SK-N-DZ (cell line): ENCODE data around the gene FRAS1.
A peak's percentile ranks its signal among the peaks of the same experiment; 100 is the strongest.
"Not testable (repeated sequence)": the region's sequence is repeated elsewhere in the genome, so short reads cannot be mapped to it uniquely, and the experiment has no call there.

Source experiments
- DNase-seq: peaks from one replicate; pipeline ENCODE4 v3.0.0-alpha.2; 2015; ENCODE audit warnings: low spot score

Gene FRAS1

GRCh38 chr4:78213218-78213617 is 156.1 kb downstream of the FRAS1 start:
- DNase-seq, result no peak

- DNase-seq, result peak; percentile 86
Measured at GRCh38 chr4:78214078-78214477, 157.0 kb downstream of the FRAS1 start.

GRCh38 chr4:78217557-78217956 is 160.4 kb downstream of the FRAS1 start:
- no peak for DNase-seq

GRCh38 chr4:78218260-78218659 is 161.1 kb downstream of the FRAS1 start:
- DNase-seq, result no peak

- DNase-seq, result no peak
Measured at GRCh38 chr4:78219825-78220224, 162.7 kb downstream of the FRAS1 start.

GRCh38 chr4:78220283-78220682 is 163.2 kb downstream of the FRAS1 start:
- no peak for DNase-seq

- DNase-seq, result no peak
Measured at GRCh38 chr4:78222575-78223186, 165.6 kb downstream of the FRAS1 start.

- no peak for DNase-seq
Measured at GRCh38 chr4:78225236-78225635, 168.1 kb downstream of the FRAS1 start.

GRCh38 chr4:78226279-78226678 is 169.2 kb downstream of the FRAS1 start:
- no peak for DNase-seq

- DNase-seq, result no peak
Measured at GRCh38 chr4:78227411-78228057, 170.4 kb downstream of the FRAS1 start.

GRCh38 chr4:78235800-78236199 is 178.7 kb downstream of the FRAS1 start:
- no peak for DNase-seq

- DNase-seq, result no peak
Measured at GRCh38 chr4:78237360-78237759, 180.2 kb downstream of the FRAS1 start.

GRCh38 chr4:78242071-78242470 is 184.9 kb downstream of the FRAS1 start:
- no peak for DNase-seq

- no peak for DNase-seq
Measured at GRCh38 chr4:78244705-78245485, 187.8 kb downstream of the FRAS1 start.

GRCh38 chr4:78247536-78248285 is 190.6 kb downstream of the FRAS1 start:
- no peak for DNase-seq

- DNase-seq, result no peak
Measured at GRCh38 chr4:78250500-78250899, 193.4 kb downstream of the FRAS1 start.

GRCh38 chr4:78252773-78253172 is 195.7 kb downstream of the FRAS1 start:
- not testable (repeated sequence) for DNase-seq

GRCh38 chr4:78254893-78255292 is 197.8 kb downstream of the FRAS1 start:
- DNase-seq, result no peak

GRCh38 chr4:78265006-78265405 is 207.9 kb downstream of the FRAS1 start:
- DNase-seq, result no peak

GRCh38 chr4:78267790-78268189 is 210.7 kb downstream of the FRAS1 start:
- no peak for DNase-seq

- no peak for DNase-seq
Measured at GRCh38 chr4:78268597-78268996, 211.5 kb downstream of the FRAS1 start.

GRCh38 chr4:78275450-78275849 is 218.3 kb downstream of the FRAS1 start:
- not testable (repeated sequence) for DNase-seq
